ENCODE measurements around the gene TMEM179B. TPM values are rescaled to one million over a fixed set of nuclear protein-coding genes. Genes with fewer than 3 reads are reported as not detected.

The TMEM179B gene
- total and polyA plus RNA-seq, 2 of the 13 experiments (the other 11 are each of a cell fraction or from before 2014, with no cell fraction given): 24.8 to 25.7 TPM

DNA sequence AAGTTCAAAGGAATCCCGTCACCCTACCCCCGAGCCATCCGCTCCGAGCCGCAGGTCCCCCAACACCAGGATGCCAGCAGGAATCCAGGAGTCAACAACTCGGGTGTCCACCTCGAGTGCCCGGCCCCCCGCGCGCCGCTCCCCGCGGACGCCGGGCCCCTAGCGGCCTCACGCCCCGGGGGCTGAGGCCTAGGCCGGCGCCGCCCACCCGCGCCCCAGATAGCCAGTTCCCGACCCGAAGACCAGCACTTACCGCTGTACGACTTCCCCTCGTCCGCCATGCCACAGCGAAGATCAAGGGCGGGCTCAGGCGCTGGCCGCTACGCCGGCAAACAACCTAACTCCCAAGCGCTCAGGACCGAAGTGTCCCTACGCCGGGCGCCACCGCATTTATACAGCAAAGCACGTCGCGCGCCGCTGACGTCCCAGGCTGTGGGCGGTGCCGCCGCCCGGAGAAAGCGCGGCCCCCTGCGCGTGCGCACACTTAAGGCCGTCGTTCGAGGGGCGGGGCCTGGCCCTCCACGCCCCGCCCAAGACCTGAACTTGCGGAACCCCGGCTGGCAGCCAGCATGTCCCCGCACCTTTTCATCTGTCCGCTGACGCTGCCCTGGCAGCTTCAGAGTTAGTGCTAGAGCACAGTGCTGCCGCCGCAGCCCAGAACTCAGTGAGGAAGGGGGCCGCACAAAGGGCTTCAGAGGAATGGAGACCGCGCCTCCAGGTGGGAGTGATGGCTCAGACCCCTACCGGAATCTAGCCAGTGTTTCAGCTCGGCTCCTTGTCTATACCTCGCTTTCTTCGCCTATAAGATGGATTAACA is 18.1 kb downstream of the TMEM179B start, which contains the start of gene NXF1 (continued):
- peak; percentile 83 for TF ChIP-seq ZNF567 (CRISPR knock-in tag; IDR thresholded peaks at IDR 0.05; ENCODE audit: borderline replicate concordance)
- TF ChIP-seq NKX3-1 (CRISPR knock-in tag; IDR thresholded peaks at IDR 0.05): peak; percentile 89
- TF ChIP-seq POLR2AphosphoS5 (IDR thresholded peaks at IDR 0.05; ENCODE audit: low read depth, low read length): peak; percentile 100
- no peak for TF ChIP-seq ZNF674 (CRISPR knock-in tag; IDR thresholded peaks at IDR 0.05; ENCODE audit: low read depth)
- TF ChIP-seq ZNF256 (CRISPR knock-in tag; conservative IDR thresholded peaks at IDR 0.05): peak; percentile 51; the same call in 1 of the 2 replicates
- TF ChIP-seq ZNF605 (CRISPR knock-in tag; IDR thresholded peaks at IDR 0.05): peak; percentile 82
- TF ChIP-seq, protein P1, sequence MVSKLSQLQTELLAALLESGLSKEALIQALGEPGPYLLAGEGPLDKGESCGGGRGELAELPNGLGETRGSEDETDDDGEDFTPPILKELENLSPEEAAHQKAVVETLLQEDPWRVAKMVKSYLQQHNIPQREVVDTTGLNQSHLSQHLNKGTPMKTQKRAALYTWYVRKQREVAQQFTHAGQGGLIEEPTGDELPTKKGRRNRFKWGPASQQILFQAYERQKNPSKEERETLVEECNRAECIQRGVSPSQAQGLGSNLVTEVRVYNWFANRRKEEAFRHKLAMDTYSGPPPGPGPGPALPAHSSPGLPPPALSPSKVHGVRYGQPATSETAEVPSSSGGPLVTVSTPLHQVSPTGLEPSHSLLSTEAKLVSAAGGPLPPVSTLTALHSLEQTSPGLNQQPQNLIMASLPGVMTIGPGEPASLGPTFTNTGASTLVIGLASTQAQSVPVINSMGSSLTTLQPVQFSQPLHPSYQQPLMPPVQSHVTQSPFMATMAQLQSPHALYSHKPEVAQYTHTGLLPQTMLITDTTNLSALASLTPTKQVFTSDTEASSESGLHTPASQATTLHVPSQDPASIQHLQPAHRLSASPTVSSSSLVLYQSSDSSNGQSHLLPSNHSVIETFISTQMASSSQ (IDR thresholded peaks at IDR 0.05; ENCODE audit: low read depth): no peak
- TF ChIP-seq, protein P1 (CRISPR knock-in tag; IDR thresholded peaks at IDR 0.05; ENCODE audit: borderline replicate concordance): peak; percentile 75
- peak; percentile 76 for TF ChIP-seq MXD4 (CRISPR knock-in tag; IDR thresholded peaks at IDR 0.05)
- TF ChIP-seq HES4 (CRISPR knock-in tag; IDR thresholded peaks at IDR 0.05; ENCODE audit: borderline replicate concordance): peak; percentile 95
- TF ChIP-seq, protein P2, sequence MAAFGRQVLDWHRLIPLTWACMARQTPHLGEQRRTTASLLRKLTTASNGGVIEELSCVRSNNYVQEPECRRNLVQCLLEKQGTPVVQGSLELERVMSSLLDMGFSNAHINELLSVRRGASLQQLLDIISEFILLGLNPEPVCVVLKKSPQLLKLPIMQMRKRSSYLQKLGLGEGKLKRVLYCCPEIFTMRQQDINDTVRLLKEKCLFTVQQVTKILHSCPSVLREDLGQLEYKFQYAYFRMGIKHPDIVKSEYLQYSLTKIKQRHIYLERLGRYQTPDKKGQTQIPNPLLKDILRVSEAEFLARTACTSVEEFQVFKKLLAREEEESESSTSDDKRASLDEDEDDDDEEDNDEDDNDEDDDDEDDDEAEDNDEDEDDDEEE (CRISPR knock-in tag; IDR thresholded peaks at IDR 0.05): peak; percentile 68
- TF ChIP-seq, protein P3, sequence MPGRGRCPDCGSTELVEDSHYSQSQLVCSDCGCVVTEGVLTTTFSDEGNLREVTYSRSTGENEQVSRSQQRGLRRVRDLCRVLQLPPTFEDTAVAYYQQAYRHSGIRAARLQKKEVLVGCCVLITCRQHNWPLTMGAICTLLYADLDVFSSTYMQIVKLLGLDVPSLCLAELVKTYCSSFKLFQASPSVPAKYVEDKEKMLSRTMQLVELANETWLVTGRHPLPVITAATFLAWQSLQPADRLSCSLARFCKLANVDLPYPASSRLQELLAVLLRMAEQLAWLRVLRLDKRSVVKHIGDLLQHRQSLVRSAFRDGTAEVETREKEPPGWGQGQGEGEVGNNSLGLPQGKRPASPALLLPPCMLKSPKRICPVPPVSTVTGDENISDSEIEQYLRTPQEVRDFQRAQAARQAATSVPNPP (CRISPR knock-in tag; IDR thresholded peaks at IDR 0.05): peak; percentile 74; the same call in 1 of the 2 replicates
- TF ChIP-seq MAFG (CRISPR knock-in tag; IDR thresholded peaks at IDR 0.05): no peak
- no peak for TF ChIP-seq HNF4G (IDR thresholded peaks at IDR 0.05; ENCODE audit: borderline replicate concordance, low read depth, low read length)
- TF ChIP-seq HNF4G (CRISPR knock-in tag; IDR thresholded peaks at IDR 0.05; ENCODE audit: borderline replicate concordance, low read depth): peak; percentile 80
- TF ChIP-seq TRIM24 (CRISPR knock-in tag; IDR thresholded peaks at IDR 0.05): no peak
- TF ChIP-seq DNMT1 (CRISPR knock-in tag; IDR thresholded peaks at IDR 0.05): peak; percentile 25; the same call in 1 of the 2 replicates
- TF ChIP-seq SMARCE1 (IDR thresholded peaks at IDR 0.05; ENCODE audit: borderline replicate concordance): no peak
- TF ChIP-seq ZNF33B (CRISPR knock-in tag; IDR thresholded peaks at IDR 0.05): 0 out of 2 replicates have a peak, but pooled peaks have one; percentile 59
- TF ChIP-seq SPEN (CRISPR knock-in tag; IDR thresholded peaks at IDR 0.05; ENCODE audit: low read depth): peak; percentile 80
- peak; percentile 76 for TF ChIP-seq MEIS1 (CRISPR knock-in tag; IDR thresholded peaks at IDR 0.05; ENCODE audit: borderline replicate concordance)
- no peak; the same call in 1 of the 2 replicates for TF ChIP-seq ZSCAN12 (CRISPR knock-in tag; IDR thresholded peaks at IDR 0.05)
- TF ChIP-seq HMG20B (CRISPR knock-in tag; conservative IDR thresholded peaks at IDR 0.05): peak; percentile 51; the same call in 1 of the 2 replicates
- TF ChIP-seq REPIN1 (CRISPR knock-in tag; IDR thresholded peaks at IDR 0.05; ENCODE audit: borderline replicate concordance, low read depth): peak; percentile 82; the same call in 1 of the 2 replicates
- TF ChIP-seq MTA1 (CRISPR knock-in tag; IDR thresholded peaks at IDR 0.05; ENCODE audit: borderline replicate concordance): peak; percentile 86
